SIG-M5 treated with dmso at 0.1 percent for 504 hours (cell line): ENCODE results near the gene ZFAND3.

Source experiments
- DNase-seq: peaks from one replicate; lab custom pipeline; 2025; ENCODE audit not compliant: unreplicated experiment; lab: John Stamatoyannopoulos, UW

The ZFAND3 gene

DNA sequence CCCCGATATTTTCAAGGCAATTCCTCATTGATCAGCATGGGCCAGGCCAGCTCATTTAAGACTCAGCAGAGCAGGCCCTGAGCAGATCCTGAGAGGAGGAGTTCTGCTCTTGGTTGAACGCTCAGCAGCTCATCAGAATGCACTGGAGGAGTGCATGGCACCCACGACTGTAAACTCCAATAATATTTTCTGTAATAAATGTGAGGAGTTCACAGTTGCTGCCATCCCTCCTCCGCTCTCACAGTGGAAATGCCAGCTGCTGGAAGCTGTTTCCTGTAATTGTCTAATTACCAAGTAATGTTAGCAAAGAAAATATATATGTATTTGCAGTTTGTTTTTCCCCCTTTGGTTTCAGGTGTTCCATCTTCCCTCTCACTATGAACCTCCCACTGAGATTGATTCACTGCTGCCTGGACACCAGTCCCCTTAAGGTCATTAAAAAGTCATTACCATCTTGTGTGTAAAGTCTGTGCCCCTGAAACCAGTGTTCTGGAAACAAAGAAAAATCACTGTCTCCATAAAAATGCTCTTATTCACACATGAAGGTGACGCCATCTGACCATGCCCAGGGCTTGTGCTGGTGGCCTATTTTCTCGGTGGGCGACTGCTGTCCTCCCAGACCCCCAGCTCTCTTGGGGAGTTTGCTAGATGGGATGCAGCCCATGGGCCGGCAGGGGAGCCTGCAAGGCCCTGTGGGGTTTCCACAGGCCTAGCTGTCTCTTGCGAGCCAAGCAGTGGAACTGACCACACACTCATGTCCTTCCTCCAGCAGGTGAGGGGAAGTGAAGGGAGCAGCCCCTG, 374.2 kb downstream of the ZFAND3 start:
- no peak for DNase-seq

DNA sequence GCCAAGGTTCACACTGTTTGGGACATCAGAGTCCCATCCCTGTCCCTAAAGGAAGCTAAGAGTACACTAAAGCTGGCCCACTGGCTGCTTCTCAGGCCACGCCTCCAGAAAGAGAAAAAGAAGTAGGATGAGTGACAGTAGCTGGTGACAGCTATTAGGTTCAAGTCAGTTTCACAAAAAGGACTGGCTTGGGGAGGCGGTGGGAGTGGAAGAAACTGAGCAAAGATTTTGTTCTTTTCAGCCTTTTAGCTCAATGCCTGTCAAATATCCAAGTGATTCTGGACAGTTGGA, 374.7 kb downstream of the ZFAND3 start:
- DNase-seq = no peak

DNA sequence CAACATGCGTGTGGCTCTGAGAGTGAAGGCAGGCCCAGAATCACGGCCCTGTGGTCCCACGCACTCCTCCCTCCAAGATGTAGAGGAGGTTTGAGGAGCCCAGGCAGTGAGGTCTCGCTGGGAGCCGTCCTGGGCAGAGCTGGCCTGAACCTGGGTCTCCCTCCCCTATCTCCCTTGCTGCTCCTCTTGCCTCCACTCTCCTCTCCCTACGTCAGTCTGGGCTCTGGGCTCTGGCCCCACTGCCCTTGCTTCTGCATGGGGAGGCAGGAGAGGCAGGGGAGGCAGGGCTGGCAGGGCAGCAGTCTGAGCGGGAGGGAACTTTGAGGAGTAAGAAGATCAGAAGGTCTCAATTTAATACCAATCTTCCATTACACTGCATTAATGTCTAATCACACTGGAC, 375.1 kb downstream of the ZFAND3 start:
- no peak for DNase-seq

DNA sequence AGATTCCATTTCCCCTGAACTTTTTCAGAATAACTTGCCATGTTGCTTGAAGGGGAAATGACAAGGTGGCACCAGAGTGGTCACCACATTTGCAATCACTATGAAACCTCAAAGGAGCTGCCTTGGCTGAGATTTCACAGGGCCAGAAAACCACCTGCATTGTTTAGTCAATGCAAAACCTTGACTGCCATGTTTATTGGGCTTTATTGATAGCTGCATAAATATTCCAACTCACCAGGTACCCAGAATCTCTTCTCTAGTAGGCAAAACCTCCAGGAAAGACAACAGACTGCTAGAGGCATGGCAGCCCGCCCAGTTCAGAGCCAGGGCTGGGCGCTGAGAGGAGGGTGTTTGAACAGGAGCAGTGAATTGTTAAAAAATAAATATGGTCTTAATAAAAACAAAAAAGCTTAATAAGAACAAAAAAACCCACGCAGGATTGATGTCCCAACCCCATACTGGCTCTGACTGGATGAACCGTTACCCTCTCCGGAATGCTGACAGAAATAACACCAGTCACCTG, 375.6 kb downstream of the ZFAND3 start:
- no peak for DNase-seq

DNA sequence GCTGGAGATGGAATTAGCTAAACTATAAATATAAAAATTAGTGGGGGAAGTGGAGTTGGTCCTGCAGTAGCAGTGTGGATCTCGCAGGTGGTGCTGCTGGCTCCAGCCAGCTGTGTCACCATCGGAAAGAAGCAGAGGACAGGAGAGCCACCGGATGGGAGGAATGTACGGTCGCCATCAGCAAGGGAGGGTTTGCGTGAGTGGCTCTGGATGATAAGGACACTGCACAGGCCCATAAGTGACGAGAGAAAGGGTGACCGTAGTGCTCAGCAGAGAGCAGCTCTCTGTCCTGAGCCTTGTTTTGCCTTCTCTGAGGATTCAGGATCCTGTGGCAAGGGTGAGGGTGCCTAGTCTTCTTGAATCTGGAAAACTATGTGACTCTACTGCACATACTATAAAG, 378.7 kb downstream of the ZFAND3 start:
- DNase-seq = no peak
